ENCODE measurements around the gene SETD2.
"Not testable (repeated sequence)": the region's sequence is repeated elsewhere in the genome, so short reads cannot be mapped to it uniquely, and the experiment has no call there.

- not testable (repeated sequence) for TF ChIP-seq CTCF (IDR thresholded peaks at IDR 0.05; ENCODE audit: low read depth, low read length, missing input control); EGR1 (IDR thresholded peaks at IDR 0.05; ENCODE audit: low read depth in 2 of 2)
Measured at GRCh38 chr3:47037302-47037701, 126.6 kb downstream of the SETD2 start.
